GM19372 (cell line): Measurements from ENCODE around the gene APOBEC4.
A peak's percentile ranks its signal among the peaks of the same experiment; 100 is the strongest.

Experiments
- ATAC-seq: cut with Tn5 transposase; IDR thresholded peaks from one replicate; pipeline ENCODE4 v1.9.1; 2021; ENCODE audit warnings: mild to moderate bottlenecking, low read depth, moderate library complexity; ENCODE audit not compliant: unreplicated experiment

The APOBEC4 gene

DNA sequence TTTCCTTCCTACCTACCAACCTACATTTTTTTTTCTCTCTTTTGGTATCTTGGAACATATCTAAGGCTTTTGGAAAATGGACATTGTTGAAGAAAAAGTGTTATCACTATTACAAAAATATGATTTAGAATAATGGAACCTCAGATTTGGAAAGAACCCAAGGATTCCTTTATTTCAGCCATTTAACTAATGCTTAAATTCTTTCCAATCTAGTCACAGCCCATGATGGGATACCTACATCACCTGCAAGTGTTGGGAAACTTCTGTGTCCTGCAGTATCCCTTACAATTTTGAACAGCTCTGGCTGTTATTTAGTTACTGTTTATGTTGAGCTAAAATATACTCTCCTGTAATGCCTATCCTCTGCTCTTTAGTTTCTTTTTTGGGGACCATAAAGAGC lies 22.3 kb upstream of the APOBEC4 start:
- no peak for ATAC-seq

DNA sequence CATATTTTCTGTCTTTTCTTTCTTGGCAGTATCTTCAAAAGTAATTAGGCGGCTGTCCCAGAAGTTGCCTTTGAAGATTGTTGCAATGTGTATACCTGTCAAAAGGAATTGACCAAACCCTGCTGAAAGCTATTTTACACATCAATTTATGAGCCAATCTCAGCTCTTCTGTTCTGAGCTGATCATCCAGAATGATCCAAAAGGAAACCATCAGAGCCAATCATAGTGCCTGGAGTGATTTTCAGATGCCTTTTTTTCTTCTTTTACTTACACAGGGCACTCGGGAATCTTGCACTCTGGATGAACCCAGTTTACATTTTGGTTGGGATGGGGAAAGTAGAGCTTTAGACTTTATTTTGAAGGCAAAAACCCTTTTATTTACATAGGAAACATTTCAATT lies 21.8 kb upstream of the APOBEC4 start:
- no peak for ATAC-seq

DNA sequence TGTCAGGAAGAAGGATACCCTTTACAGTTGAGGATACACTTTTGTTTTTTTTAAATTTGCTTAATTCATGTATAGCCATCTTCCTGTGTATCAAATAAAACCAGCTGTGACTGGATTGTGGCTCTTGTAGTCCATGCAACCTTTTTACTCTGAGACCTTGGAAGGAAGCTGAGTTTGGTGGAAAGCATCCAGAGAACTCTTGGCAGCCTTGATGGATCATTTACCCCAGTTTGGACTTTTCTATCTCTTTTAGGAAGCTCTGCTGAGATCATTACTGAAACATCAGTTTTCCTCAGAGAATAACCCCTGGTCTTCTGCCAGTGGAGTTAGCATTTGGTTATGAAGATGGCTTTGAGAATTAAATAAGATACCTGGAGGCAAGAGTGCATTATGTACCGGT lies 21.2 kb upstream of the APOBEC4 start:
- no peak for ATAC-seq

DNA sequence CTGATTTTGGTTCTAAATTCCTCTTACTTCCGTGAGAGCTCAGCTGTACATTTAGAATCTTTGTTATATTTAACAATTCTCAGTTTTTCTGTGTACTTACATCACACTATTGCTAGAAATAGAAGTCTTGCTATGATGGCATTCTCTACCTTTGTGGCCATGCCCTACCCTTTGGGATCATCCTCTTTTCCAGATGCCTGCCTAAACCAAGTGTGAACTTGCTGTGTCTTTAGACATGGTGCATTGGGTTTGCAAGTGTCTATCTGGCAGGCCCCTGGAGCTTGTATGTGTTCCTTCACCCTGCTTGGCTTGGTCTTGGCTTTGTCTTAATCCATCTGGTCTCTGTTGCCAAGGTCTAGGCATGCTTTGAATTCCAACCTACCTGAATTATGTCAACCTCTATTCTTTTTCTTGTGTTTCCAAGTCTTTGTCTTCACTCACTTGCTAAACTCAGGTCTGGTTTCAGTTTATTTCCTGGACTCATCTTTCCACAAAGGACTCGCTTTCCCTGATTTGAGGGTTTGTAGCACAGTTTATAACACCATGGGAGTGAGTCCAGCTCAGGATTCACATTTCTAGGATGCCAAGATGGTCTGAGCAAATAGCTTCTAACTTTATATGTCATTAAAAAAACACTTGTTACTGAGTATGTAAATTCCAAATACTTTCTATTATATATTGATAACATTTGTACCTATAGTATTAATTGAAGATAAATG lies 20.6 kb upstream of the APOBEC4 start:
- no peak for ATAC-seq

DNA sequence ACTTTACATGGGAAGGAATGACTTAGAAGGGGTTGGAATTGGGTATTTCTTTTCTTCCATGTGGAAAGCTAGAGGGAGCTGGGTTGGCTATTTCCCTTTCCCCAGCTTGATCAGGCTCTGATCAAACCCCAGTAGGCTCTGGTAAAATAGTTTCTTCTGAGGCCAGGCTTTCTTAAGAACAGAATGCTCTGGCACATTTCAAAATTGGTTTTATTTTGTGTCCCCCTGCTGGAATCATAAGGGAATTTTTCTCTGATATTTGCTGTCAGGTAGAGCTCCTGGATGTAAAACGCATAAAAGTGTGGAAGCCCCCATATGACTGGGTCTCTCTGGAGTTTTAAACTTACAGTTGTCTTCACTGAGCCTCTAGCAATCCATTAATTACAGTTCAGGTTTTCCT lies 17.1 kb upstream of the APOBEC4 start:
- no peak for ATAC-seq

DNA sequence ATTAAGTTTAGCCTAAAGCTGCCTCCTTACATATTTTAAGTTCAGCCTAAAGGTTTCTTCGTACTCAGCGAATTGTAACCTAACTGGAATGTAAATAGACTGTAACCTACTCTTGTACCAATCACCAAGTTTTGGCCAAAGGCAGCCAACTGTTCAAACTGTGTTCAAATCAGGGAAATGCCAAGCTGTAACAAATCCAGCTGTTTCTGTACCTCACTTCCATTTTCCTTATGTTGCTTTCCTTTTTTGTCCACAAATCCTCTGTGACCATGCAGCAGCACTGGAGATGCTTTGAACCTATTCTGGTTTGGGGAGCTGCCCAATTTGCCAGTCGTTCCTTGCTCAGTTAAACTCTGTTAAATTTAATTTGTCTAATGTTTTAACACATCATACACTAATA lies 3.2 kb upstream of the APOBEC4 start:
- ATAC-seq, result no peak

DNA sequence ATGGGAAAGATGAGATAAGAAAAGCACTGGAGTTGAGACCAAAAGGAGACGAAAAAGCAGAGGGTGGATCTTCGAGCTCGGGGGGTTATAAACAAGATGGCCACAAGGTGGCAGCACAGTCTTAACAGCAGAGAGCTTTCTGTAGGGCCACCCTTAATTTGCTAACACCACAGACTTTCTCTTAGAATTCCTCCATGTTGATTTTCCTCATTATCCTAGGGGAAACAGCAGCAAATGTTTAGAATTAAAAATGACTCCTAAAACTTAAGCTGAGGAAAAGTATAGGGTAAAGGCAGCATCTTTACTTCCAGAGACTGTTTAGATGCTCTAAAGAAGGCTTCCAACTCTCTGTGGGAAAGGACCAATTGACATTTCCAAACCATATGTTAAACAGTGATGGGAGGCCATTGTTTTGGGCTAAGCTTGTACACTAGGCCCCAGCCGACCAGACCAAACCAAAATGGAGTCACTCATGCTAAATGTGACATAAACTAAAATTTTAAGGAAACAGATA lies 2.5 kb upstream of the APOBEC4 start:
- ATAC-seq, result peak; percentile 53

DNA sequence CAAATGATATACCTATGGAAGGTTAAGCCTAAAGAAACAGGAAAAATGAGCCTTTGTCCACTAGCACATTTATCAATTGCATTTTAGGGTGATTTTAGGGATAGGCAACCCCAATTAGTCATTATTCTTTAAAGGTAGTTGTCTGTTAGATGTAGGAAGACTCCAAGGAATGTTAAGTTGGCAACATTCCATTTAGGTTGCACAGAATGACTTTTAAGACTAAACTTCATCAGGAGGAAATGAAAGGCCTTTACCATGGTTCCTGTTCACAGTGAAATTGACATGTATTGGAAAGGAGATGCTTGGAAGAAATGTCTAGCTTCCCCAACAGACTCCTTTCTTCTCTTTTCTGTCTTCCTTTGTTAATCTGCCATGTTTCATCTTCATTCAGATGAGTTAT lies 1.6 kb upstream of the APOBEC4 start:
- no peak for ATAC-seq

DNA sequence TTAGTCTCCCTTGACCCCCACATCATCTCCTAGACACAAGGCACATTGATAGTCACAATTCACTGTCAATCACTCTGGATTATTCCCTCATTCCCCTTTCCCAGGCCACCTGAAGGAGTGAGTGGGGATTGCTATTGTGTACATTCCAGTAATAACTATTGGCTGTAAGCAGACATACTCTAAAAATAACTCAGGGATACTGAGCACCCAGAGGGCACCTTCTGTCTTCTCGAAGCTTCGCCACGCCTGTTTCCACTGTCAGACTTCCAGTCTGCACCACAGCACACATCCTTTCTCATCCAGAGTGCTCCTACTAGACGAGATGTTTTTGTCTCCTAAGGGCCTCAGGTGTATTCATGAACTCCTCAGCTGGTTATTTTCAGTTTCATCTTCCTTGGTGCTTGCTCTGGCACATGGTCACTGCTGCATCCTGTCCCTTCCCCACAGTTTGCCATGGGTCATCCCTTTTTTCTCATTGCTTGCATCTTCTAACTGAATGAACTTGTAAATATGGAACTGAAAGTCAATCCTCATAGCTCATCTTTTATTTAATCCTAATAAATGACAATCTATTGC lies 848 bp upstream of the APOBEC4 start:
- no peak for ATAC-seq

DNA sequence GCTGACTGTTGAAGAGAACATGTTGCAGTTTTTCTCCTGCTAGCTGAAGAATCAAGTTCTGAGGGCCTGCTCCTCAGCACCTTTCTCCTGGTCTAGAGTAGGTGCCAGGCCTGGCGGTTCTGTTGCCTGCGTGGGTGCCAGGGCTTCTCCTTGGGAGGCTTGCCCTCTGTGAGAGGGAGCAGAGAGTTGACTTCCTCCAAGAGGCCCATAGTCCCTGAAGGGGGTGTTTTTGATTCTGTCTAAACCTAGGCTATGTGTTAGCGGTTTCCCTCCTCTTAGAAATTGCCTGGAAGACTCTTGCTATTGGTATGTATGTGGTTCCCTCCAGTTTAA lies 312 bp upstream of the APOBEC4 start:
- ATAC-seq, result no peak

DNA sequence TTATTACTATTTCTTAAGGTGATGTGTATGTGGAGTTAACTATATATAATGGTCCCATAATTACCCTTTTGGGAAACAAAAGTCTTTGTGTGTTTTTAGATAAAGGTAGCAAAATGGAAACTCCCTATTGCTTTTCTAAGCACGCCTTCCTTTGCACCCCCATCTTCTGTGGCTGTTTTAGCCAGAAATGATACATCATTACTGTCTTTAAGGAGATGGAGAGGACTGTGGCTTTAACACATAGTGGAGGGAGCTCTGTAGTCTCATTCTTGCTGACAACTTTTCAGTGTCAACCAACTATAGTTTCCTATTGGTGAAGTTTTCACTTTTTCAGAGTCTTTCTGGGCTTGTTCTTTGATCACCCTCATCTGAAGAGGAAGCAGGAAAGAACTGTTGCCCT lies 1.0 kb downstream of the APOBEC4 start:
- no peak for ATAC-seq

DNA sequence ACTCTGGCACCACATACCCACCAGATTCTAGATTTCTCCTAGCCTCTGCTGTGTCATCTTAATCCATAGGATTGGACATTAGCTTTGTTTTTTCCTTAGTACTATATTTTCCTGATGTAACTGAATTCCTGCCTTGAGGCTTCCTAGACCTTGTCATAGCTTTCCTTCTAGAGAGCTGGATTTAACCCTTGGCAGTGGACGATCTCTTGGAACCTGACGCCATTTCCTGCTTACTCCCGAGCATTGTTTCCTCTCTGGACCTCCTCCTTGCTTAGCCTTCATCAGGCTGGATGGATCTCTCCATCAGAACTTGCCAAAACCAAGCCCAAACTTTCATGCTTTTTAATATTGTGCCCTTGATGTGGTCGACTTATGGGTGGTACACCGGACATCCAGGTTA lies 1.5 kb downstream of the APOBEC4 start:
- ATAC-seq, result no peak

DNA sequence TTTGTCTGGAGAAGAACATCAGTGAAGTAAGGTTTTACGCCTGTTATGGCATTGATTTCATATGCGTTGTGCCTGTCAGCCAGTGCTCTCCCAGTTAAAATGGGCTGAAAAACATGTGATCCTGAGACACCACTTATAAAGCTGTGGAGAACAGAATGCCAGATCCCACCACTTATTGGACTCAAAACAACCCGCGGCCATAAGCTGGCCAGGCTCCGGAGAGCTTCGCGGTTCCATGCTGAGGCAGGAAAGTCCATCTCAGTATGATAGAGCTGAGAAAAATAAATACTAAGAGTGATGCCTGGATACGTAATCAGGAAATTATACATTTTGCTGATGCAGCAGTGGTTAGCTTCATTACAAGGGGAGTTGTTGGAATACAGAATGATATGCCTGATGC lies 5.1 kb downstream of the APOBEC4 start:
- ATAC-seq, result no peak

DNA sequence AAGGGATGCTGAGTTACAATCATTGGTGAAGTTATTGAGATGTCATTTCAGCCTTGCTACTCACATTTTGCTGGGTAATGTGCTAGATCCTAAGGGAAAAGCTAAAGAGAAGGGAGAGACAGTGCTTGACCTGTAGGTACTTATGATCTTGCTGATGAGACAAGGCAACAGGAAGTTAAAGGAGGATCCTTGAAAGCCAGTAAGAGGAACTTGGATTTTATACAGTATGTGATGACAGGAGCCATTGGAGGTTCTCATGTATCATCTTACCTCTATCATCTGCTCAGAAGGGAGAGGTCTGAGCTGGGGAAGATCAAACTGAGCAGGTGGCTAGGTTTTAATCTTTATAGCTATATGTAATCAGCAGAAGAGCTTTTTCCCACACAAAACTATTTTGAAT lies 6.3 kb downstream of the APOBEC4 start:
- no peak for ATAC-seq

DNA sequence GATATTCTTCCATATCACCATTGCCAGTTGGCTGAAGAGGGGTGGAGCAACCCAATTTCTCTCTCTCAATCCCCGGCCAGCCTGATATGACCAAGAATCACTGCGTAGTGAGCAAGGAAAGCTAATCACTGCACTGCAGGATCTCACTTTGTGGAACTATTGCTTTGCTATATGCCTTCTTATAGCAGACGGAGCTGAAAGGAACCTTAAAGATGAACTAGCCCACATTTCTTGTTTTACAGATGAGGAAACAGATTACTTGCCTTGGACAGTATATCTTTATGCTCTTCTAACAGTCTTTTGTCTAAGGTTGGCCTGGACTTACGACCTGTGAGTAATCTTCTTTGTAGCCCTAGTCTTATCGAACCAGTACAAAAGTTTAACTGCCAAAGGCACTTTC lies 7.6 kb downstream of the APOBEC4 start:
- ATAC-seq, result no peak

DNA sequence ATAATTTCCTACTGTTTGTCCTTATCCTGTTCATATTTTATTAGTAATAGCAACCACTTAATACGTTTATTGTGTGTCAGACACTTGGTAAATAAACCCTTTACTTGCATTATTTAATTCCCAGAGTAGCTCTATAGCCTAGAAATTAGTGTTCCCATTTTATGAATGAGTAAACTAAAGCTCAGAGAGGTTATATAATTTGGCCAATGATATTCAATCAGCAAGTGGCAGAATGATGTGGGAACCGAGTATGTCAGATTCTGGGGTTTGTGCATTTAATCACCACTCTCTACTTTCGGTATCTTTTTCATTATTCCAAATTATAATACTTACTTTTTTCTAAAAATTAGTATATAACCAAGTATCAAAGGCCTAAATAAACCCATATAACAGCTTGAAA lies 10.9 kb downstream of the APOBEC4 start:
- no peak for ATAC-seq

DNA sequence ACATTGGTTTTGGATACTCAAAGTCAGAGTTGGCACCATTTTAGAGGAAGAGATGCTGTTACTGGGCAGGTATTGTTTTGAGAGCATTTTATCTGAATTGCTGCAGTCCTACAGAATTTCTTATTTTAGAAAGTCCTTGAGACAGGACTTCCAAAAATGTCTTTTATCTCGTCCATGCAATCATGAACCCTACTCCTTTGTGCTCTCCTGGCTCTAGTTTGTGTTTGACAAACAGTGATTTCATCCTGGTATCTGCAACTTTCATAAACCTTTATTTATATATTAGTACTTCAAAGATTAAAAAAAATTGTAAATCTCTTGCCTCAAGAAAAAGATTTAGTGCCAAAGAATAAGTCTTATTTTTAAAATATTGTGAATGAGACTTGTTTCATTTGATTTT lies 12.9 kb downstream of the APOBEC4 start:
- ATAC-seq, result no peak

DNA sequence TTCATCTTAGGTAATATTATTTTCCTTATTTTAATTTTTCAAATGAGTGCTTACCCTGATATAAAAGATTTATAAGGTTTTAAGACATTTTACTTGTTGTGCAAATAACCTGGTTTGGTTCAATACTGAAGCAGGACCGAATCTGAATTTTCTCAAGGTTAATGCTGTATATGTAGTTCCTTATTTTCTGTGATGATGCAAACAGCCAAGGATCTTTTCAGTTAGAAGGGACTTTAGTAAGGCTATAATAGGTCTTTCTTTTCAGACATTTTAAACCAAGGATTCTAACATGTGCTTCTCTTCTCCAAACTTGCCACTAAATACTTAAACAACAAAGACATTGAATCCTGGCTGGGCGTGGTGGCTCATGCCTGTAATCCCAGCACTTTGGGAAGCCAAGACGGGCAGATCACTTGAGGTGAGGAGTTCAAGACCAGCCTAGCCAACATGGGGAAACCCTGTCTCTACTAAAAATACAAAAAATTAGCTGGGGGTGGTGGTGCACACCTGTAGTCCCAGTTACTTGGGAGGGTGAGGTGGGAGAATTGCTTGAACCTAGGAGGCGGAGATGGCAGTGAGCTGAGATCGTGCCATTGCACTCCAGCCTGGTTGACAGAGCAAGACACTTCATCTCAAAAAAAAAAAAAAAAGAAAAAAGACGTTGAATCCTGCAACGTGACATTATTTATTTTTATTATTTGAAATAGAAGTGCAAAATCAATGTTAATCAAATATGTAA lies 14.3 kb downstream of the APOBEC4 start:
- no peak for ATAC-seq

DNA sequence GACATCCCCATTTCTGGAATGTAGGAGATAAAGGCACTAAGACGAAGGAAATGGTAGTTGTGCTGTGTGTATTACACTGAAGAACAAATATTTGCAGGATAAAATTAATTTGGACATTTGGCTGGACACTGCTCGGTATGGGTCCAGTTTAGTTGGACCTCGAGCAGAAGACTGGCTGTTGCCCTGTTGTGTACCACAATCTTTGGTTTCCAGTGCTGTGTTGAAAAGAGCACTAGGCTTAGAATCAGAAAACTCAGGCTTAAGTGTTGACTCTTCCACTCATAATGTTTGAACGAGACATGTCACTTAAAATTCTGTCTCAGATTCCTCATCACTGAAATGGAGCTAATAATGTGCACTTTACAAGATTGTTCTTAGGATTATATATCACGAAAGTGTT lies 16.3 kb downstream of the APOBEC4 start:
- ATAC-seq, result no peak

DNA sequence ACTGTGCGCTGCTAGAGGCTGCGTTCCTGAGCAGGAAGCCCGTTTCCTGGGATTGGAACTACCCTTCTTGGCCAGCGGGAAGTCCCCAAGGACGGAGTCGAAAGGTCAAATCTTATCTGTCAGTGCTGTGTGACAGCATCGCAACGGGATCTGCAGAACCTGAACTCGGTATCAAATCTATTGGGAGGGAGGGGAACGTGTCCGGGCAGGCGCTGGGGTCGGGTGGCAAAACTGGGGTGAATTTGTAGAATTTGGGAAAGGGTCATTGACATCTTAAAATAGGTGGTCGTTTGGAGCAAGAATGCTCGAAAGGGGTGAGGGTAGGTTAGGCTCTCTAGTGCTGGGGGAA lies 16.8 kb downstream of the APOBEC4 start:
- no peak for ATAC-seq

DNA sequence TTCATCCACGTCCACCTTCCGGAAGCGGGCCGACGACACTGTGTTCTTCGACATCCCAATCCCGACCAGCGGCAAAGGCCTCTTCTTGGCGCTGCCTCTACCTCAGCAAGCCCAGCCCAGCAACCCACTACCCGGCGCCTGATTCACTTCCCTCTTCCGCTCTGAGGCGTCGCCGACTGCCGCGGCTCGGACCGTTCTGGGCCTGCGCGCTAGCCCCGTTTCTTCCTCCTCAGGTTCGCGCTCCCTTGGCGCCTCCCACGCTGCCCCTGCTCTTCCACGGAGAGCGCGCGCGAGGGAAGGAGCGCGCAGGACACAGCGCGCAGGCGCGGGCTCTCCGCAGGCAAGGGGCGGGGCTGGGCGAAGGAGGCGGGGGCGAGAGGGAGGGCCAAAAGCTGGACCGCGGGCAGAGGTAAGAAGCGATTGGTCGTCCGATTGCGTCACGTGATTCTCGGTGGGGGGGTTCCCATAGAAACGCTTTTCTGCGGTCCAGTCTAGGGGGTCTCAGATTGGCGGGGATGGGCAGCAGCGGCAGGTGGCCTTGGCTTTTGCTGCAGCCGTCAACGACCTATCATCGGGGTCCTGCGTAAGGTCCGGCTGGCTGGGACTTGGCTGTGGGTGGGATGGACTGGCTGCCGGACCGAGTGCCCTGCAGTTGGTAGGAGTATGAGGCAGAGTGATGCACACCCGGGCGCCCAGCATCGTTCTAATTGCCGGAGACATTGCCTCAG lies 17.3 kb downstream of the APOBEC4 start, which contains the start of gene ARPC5:
Gene ARPC5, minus strand, starts transcription at position 178 of the 728 bp plus-strand sequence. Its CDS starts 124 bp downstream, at position 54.
- peak; percentile 83 for ATAC-seq
